GM19324 (cell line): ENCODE data around the gene DIABLO.
"Not testable (repeated sequence)": the region's sequence is repeated elsewhere in the genome, so short reads cannot be mapped to it uniquely, and the experiment has no call there.

Source experiments
- ATAC-seq: cut with Tn5 transposase; IDR thresholded peaks from one replicate; pipeline ENCODE4 v1.9.1; 2021; ENCODE audit warnings: mild to moderate bottlenecking, moderate library complexity; ENCODE audit not compliant: unreplicated experiment, low FRiP score

DIABLO gene

DNA sequence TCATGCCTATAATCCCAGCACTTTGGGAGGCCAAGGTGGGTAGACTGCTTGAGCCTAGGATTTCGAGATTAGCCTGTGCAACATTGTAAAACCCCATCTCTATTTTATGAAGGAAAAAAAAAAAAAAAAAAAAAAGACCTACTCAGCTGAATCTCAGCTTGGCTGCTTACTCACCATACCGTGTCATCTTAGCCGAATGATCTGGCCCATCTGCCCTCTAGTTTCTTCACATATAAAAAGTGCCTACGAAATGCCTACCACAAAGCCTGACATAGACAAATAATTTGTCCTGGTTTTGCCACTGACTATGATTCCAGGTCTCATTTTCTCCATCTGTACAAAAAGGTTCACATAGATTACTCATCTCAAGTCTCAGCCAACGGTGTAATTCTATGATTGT is 10.1 kb downstream of the DIABLO start:
- ATAC-seq, result no peak

- no peak for ATAC-seq
Measured at GRCh38 chr12:122208073-122208820, 17.6 kb downstream of the DIABLO start.

DNA sequence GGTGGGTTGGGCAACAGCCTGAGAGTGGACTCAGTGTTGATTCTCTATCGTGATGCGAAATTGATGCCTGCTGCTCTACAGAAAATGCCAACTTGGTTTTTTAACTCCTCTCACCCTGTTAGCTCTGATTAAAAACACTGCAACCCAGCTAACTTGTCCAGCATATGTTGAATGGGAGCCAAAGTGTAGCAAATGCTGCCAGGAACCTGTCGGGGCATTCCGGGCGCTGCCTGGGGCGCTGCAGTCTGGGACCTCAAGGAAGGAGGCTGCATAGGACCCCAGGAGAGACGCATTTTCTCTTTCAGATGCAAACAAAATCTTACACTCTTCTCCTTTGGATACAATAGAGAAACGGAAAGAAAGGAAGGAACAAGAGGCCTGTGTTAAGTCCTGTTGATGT is 18.5 kb downstream of the DIABLO start:
- no peak for ATAC-seq

GRCh38 chr12:122206976-122207375 is 18.9 kb downstream of the DIABLO start:
- no peak for ATAC-seq

GRCh38 chr12:122206111-122206881 is 19.6 kb downstream of the DIABLO start:
- ATAC-seq, result no peak

DNA sequence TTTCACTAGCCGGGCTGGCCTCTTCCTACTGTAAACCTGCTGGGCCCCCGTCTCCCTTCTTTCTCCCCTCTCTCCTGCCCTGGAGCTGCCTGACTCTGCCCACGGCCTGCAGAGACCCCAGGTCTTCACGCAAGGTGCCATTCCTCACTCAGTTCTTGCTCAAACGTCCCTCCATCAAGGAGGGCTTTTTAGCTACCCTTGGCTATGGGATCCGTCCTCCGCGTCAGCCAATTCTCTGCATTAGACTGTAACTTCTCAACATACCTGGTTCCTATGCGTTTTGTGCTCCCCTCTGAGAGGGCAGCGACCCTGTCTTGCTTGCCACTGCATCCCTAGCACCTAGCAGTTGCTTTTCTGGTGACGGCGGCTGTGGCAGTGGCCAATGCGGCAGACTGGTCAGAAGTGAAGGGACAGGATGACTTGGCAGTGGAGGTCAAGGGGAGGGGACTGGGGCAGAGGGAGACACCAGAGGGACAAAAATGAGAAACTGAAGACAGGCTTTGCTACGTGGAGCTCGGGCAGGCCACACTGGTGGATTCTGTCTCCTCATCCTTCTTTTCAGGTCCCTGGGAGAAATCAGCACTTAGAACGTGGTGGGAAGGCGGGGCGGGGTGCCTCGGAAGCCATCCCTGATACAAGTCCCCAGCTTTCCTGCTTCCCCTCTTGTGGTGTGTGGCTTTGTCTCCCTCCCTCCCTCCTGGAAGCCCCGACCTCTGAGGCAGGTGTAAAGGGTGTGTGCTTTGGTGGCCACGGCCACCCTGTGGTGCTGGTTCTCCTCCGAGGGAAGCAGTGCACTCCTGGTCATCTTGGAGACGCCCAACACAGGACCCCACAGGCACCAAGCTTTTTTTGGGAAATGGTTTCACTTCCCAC is 20.6 kb downstream of the DIABLO start:
- ATAC-seq, result no peak

GRCh38 chr12:122204167-122205052 is 21.4 kb downstream of the DIABLO start:
- no peak for ATAC-seq

DNA sequence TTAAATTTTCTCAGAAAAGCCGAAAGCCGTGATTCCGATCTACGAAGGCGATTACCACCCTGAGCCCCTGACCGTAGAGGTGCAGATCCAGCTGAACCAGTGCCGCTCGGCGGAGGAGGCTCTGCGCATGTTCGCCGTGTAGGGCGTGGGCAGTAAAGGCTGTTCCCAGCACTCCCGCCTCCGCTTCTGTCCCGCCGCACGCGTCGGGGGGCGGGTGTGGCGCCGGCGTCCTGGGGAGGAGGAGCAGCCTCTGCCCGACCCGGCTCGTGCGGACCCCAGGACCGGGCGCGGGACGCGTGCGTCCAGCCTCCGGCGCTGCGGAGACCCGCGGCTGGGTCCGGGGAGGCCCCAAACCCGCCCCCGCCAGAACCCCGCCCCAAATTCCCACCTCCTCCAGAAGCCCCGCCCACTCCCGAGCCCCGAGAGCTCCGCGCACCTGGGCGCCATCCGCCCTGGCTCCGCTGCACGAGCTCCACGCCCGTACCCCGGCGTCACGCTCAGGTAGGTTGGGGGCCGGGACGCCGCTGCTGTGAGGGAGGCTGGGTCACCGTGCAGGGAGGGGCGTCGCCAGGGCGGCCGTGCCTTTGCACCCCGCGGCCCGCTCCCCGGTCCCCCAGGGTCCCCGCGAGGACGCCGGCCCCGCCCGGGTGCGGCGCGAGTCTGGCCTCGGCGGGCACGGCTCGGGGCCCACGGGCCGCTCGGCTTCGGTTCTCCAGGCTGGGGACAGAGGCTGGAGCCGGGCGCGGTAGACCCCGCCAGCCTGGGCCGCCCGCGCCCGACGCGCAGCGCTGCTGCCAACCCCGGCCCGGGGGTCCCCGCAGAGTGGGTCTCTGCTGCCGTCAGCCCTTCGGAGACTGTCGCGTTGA is 22.3 kb downstream of the DIABLO start, which contains the start of gene B3GNT4:
Gene B3GNT4, plus strand, starts transcription at position 409 of the 866 bp plus-strand sequence. CDS start 910 bp downstream, outside the sequence.
- ATAC-seq, result no peak

GRCh38 chr12:122202811-122203210 is 23.0 kb downstream of the DIABLO start:
- ATAC-seq, result not testable (repeated sequence)

DNA sequence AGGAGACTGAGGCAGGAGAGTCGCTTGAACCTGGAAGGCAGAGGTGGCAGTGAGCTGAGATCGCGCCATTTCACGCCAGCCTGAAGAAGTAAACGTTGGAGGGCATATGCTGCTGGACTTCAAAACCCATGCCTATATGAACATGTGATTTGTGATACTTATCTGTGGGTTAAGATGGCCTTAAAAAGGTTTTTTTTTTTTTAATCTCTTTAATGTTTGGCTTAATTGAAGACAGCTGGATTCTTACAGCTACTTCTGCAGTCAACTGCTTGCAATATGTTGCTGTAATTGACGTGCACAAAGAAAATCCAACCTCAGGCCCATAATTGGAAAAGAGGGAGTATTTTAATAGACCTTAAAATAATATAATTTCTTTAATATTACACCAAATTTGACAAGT is 23.8 kb downstream of the DIABLO start:
- ATAC-seq, result no peak

DNA sequence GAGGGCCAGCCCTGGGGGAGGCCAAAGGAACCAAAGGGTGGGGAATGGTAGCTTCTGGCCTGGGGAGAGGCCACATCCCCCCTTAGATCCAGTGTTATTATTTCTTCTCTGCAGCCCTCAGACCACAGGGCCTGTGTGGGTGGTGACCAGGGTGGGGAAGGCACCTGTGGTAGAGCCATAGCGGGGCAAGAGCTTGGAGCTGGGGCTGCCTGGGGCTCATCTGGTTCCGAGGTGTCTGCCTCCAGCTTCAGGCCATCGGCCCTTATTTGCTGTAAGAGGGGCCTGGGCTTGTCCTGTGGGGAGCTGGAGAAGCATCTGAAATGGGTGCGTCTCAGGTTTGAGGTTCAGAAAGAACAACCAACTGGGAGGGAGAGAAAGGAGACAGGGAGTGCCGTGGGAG is 24.5 kb downstream of the DIABLO start:
- no peak for ATAC-seq

DNA sequence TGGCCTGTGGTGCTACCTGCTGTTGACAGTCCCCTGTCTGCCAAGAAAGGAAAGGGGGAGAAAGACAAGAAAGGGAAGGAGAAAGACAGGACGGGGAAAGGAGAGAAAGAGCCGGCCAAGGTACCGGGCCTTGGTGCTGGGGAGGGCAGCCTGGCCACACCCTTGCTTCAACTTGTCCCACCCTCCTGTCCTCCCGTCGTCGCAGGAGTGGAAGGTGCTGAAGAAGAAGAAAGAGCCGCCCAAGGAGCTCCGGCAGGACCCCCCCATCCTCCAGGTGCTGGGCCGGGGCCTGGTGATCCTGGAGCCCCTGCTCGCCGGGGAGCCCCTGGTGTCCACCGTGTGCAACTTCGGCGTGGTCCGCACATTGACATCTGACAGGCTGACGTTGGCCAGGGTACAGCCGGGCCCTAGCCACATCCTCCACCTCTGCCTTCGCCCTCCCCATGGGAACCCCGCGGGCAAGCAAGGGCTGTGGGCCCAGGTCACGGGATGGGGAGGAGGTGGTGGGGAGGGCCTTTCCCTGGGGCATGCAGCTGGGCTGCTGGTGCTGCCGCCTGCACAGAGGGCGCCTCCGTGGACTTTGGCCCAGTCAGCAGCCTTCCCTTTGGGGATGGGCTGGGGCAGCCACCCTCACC is 25.2 kb downstream of the DIABLO start:
- ATAC-seq, result no peak

DNA sequence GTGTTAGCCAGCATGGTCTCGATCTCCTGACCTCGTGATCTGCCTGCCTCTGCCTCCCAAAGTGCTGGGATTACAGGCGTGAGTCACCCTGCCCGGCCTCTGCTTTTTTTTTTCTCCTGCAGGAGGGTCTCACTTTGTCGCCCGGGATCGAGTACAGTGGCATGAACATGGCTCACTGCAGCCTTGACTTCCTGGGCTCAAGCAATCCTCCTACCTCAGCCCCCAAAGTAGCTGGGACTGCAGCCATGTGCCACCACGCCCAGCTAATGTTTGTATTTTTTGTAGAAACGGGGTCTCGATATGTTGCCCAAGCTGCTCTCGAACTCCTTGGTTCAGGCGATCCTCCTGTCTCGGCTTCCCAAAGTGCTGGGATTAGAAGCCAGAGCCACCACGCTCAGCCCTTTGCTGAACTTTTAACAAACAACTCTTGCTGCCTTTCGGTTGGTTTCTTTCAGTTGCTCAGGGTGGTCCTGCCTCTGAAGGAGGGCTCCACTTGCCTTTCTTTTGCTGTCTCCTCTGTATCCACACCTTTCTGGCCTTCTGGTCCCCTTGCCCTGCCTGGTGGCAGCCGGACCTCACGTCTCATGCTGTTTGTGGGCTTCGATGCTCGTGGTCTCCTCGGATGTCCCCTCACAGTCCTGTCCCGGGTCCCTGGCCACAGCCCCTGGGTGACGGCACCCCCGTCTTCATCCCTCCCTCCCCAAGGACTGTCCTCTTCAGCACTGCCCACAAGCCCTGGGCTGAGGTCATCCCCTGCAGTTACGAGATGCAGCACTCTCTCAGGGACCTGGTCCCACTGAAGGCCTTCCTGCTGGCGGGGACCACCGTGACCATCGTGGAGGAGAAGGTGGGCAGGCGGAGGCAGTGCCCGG is 26.1 kb downstream of the DIABLO start:
- no peak for ATAC-seq

GRCh38 chr12:122197612-122197966 is 28.3 kb downstream of the DIABLO start:
- ATAC-seq, result no peak

GRCh38 chr12:122195405-122195804 is 30.4 kb downstream of the DIABLO start:
- no peak for ATAC-seq

- no peak for ATAC-seq
Measured at GRCh38 chr12:122194804-122195203, 31.0 kb downstream of the DIABLO start.

DNA sequence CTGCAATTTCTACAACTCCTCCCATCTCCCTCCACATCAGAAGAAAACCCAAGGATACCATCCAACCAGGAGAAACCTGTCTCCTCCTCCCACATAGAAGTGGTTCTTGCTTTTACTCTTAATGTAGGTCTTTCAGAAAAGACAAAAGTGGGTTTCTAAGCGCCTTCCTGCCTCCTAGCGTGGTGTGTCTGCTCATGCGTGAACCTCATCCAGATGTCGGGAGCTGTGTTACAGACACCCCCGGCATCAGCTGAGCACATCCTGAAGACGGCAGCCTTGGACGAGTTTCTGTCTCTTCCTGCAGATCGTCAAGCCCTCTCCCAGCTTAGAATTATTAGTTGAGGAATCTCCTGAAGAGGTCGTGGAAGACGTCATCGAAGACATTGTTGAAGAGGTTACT is 33.4 kb downstream of the DIABLO start:
- ATAC-seq, result no peak
